HCEC 1CT (cell line): Measurements from ENCODE around the gene KIF1B.

Experiments
- DNase-seq: peaks from one replicate; pipeline ENCODE4 v3.0.0-alpha.2; 2017

Gene KIF1B

GRCh38 chr1:10280439-10281350 is 70.3 kb downstream of the KIF1B start:
- peak; percentile 50 for DNase-seq

GRCh38 chr1:10283318-10283984 is 73.1 kb downstream of the KIF1B start:
- DNase-seq, result no peak

GRCh38 chr1:10286244-10286643 is 75.9 kb downstream of the KIF1B start:
- DNase-seq, result no peak

GRCh38 chr1:10287023-10287645 is 76.8 kb downstream of the KIF1B start:
- no peak for DNase-seq

- no peak for DNase-seq
Observed at GRCh38 chr1:10288029-10288615, 77.8 kb downstream of the KIF1B start.

- DNase-seq, result no peak
Observed at GRCh38 chr1:10291705-10292104, 81.3 kb downstream of the KIF1B start.

GRCh38 chr1:10292188-10292587 is 81.8 kb downstream of the KIF1B start:
- no peak for DNase-seq

GRCh38 chr1:10295481-10296085 is 85.2 kb downstream of the KIF1B start:
- DNase-seq, result no peak

- no peak for DNase-seq
Observed at GRCh38 chr1:10299151-10299550, 88.8 kb downstream of the KIF1B start.

GRCh38 chr1:10302416-10302815 is 92.0 kb downstream of the KIF1B start:
- DNase-seq, result no peak

- DNase-seq, result no peak
Observed at GRCh38 chr1:10304295-10304694, 93.9 kb downstream of the KIF1B start.

- DNase-seq, result no peak
Observed at GRCh38 chr1:10306435-10306834, 96.1 kb downstream of the KIF1B start.

GRCh38 chr1:10308001-10308400 is 97.6 kb downstream of the KIF1B start:
- no peak for DNase-seq

- no peak for DNase-seq
Observed at GRCh38 chr1:10309243-10310011, 99.1 kb downstream of the KIF1B start.

- no peak for DNase-seq
Observed at GRCh38 chr1:10316752-10317151, 106.4 kb downstream of the KIF1B start.

GRCh38 chr1:10319750-10320149 is 109.4 kb downstream of the KIF1B start:
- no peak for DNase-seq

GRCh38 chr1:10320336-10320735 is 110.0 kb downstream of the KIF1B start:
- DNase-seq, result no peak

- DNase-seq, result no peak
Observed at GRCh38 chr1:10322821-10323220, 112.5 kb downstream of the KIF1B start.

- DNase-seq, result no peak
Observed at GRCh38 chr1:10324627-10325026, 114.3 kb downstream of the KIF1B start.

- DNase-seq, result no peak
Observed at GRCh38 chr1:10325521-10325920, 115.2 kb downstream of the KIF1B start.

- no peak for DNase-seq
Observed at GRCh38 chr1:10326251-10326650, 115.9 kb downstream of the KIF1B start.
